ENCODE measurements around the gene GJB2. TPM values are rescaled to one million over a fixed set of nuclear protein-coding genes. Genes with fewer than 3 reads are reported as not detected.

GJB2 gene
- polyA plus RNA-seq, 2 donors = 859 to 986 TPM

Other genes with a start within 250 kb of the GJB2 start
- 10 to 100 TPM; 15.8 to 26.3 TPM for gene ZMYM2, start 234.2 kb downstream of the GJB2 start, polyA plus RNA-seq
- gene GJA3, start 31.9 kb downstream of the GJB2 start, polyA plus RNA-seq = under 1 TPM; 0.22 to 0.75 TPM
- 100 to 1,000 TPM; 230 to 294 TPM for gene GJB6, start 39.4 kb upstream of the GJB2 start, polyA plus RNA-seq

Data from esophagus (tissue), 2 donors.